ENCODE measurements around the gene TEX51. TPM values are rescaled to one million over a fixed set of nuclear protein-coding genes. Genes with fewer than 3 reads are reported as not detected.
A peak's percentile ranks its signal among the peaks of the same experiment; 100 is the strongest.

Gene TEX51
- total RNA-seq, 1 experiment from 2014 or later = not detected

DNA sequence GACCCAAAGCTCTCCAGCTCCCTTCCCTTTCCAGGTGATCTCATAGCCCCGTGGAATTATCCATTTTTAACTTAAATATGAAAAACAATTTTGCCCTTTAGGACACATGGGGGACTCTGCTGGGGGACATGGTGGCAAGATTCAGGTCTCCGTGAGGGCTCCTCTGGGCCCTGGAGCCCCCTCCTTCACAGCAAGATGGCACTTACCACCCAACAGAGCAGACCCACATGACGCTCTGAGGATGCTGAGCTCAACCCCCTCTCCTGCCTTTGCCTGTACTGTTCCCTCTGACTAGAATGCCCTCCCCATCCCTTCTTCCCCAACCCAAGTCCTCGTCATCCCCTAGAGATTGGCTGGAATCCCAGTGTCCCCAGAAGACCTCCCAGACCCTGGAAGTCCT is 17.2 kb downstream of the TEX51 start:
- H3K27ac ChIP-seq (ENCODE audit: low read length) = no peak overlapping the region
- peak; percentile 27 for DNase-seq
- H2AFZ ChIP-seq (ENCODE audit: low read length) = no peak overlapping the region
- H3K79me2 ChIP-seq (ENCODE audit: low read length) = no peaks in the 10 kb centered on the region
- no peaks in the 10 kb centered on the region for H3K9me2 ChIP-seq (replicated peaks; ENCODE audit: insufficient read depth, low read length)
- H3K4me3 ChIP-seq (ENCODE audit: low read length) = no peak overlapping the region
- no peak overlapping the region for H3K9ac ChIP-seq (ENCODE audit: low read length)
- no peaks in the 10 kb centered on the region for H3K36me3 ChIP-seq (ENCODE audit: insufficient read depth, low read length)
- H3K9me3 ChIP-seq (ENCODE audit: low read length) = no peaks in the 10 kb centered on the region
- H3K4me1 ChIP-seq (ENCODE audit: low read length) = no peaks in the 10 kb centered on the region
- no peaks in the 10 kb centered on the region for H3K27me3 ChIP-seq (ENCODE audit: low read length)
- no peak overlapping the region for H3K4me2 ChIP-seq (ENCODE audit: low read depth, low read length, poor library complexity, severe bottlenecking)
- H4K20me1 ChIP-seq (ENCODE audit: insufficient read depth, low read depth, low read length) = no peaks in the 10 kb centered on the region

DNA sequence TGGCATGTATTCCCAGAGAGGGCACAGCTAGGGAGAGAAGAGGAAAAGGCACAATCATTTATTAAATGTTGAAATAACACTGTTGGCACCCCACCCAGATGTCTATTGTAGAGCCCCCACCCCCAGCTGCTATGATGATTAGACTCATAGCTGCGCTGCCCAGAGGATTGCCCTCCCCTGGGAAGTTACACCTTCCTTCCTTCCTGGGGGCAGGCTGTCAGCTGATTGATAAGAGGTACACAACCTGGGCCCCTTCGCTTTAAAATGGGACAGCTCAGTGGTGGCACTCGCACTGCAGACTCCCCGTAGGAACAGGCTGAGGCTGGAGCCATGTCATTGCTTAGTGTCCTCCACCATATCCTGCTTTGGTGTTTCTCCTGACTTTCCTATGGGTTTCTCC is 18.1 kb downstream of the TEX51 start:
- Histone ChIP-seq H3K4me1 (ENCODE audit: low read length) (no peaks in the 10 kb centered on the region), H3K79me2 (ENCODE audit: low read length) (no peaks in the 10 kb centered on the region), H3K9ac (ENCODE audit: low read length) (no peak overlapping the region), H4K20me1 (ENCODE audit: insufficient read depth, low read depth, low read length) (no peaks in the 10 kb centered on the region), H3K27ac (ENCODE audit: low read length) (no peak overlapping the region), H3K9me3 (ENCODE audit: low read length) (no peaks in the 10 kb centered on the region), H3K9me2 (replicated peaks; ENCODE audit: insufficient read depth, low read length) (no peaks in the 10 kb centered on the region), H3K36me3 (ENCODE audit: insufficient read depth, low read length) (no peaks in the 10 kb centered on the region), H2AFZ (ENCODE audit: low read length) (no peak overlapping the region), H3K4me3 (ENCODE audit: low read length) (no peak overlapping the region), H3K27me3 (ENCODE audit: low read length) (no peaks in the 10 kb centered on the region), H3K4me2 (ENCODE audit: low read depth, low read length, poor library complexity, severe bottlenecking) (no peak overlapping the region)
- peak; percentile 25 for DNase-seq

DNA sequence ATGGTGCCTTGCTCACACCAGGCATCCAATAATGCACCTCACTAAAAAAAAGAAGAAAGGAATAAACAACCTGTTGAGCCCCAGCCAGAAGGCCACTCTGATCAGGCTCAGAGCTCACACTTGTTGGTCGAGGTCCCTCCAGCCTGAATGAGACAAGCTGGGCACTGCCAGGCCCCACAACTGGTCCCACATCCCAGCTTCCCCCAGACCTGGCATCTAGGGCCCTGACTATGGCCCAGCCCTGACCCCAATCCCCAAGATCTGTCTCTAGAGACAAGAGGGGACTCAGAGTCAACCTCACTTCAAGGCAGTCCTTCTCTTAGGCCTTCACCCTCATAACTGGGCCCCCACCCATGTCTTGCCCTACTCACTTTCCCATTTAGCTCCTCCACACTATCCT is 22.4 kb downstream of the TEX51 start:
- no peaks in the 10 kb centered on the region for H3K79me2 ChIP-seq (ENCODE audit: low read length)
- no peaks in the 10 kb centered on the region for H3K4me1 ChIP-seq (ENCODE audit: low read length)
- DNase-seq = peak; percentile 9
- no peaks in the 10 kb centered on the region for H3K27me3 ChIP-seq (ENCODE audit: low read length)
- no peaks in the 10 kb centered on the region for H3K36me3 ChIP-seq (ENCODE audit: insufficient read depth, low read length)
- no peak overlapping the region for H3K9ac ChIP-seq (ENCODE audit: low read length)
- H3K4me3 ChIP-seq (ENCODE audit: low read length) = no peak overlapping the region
- no peaks in the 10 kb centered on the region for H4K20me1 ChIP-seq (ENCODE audit: insufficient read depth, low read depth, low read length)
- no peak overlapping the region for H3K4me2 ChIP-seq (ENCODE audit: low read depth, low read length, poor library complexity, severe bottlenecking)
- H2AFZ ChIP-seq (ENCODE audit: low read length) = no peak overlapping the region
- H3K9me2 ChIP-seq (replicated peaks; ENCODE audit: insufficient read depth, low read length) = no peaks in the 10 kb centered on the region
- no peaks in the 10 kb centered on the region for H3K9me3 ChIP-seq (ENCODE audit: low read length)
- H3K27ac ChIP-seq (ENCODE audit: low read length) = no peak overlapping the region

DNA sequence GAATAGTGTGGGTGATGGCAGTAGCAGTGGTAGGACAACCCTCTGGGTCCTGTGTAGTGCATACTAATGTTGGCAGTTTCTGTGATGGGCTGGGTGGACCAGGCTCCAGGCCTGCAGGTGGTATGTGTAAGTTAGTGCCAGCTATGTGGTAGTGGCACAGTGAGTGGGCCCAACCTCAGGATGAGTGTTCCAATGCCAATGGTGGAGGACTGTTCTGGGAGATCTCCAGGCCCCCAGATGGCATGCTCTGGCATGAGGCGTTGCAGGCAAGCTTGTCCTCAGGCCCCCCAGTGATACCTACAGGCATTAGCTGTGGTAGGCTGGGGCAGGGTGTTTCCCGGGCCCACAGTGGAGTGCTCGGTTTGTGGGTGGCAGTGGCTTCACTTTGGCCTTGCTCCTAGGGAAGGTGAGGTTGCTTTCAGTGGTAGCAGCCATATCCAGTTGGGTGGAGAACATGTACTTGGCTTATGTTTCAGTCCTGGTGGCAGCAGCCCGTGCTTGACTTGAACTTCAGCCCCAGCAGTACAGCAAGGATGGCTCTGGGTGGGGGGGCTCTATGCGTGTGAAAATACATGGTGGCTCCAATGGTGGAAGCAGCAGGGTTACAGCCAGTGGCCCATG is 32.4 kb downstream of the TEX51 start:
- H3K9ac ChIP-seq (ENCODE audit: low read length) = no peak overlapping the region
- H3K27me3 ChIP-seq (ENCODE audit: low read length) = no peaks in the 10 kb centered on the region
- H3K4me2 ChIP-seq (ENCODE audit: low read depth, low read length, poor library complexity, severe bottlenecking) = no peak overlapping the region
- H3K9me2 ChIP-seq (replicated peaks; ENCODE audit: insufficient read depth, low read length) = no peaks in the 10 kb centered on the region
- no peak overlapping the region for H3K27ac ChIP-seq (ENCODE audit: low read length)
- H3K4me3 ChIP-seq (ENCODE audit: low read length) = no peak overlapping the region
- no peaks in the 10 kb centered on the region for H3K79me2 ChIP-seq (ENCODE audit: low read length)
- H2AFZ ChIP-seq (ENCODE audit: low read length) = no peak overlapping the region
- H3K9me3 ChIP-seq (ENCODE audit: low read length) = no peaks in the 10 kb centered on the region
- peak; percentile 28 for DNase-seq
- no peaks in the 10 kb centered on the region for H4K20me1 ChIP-seq (ENCODE audit: insufficient read depth, low read depth, low read length)
- H3K4me1 ChIP-seq (ENCODE audit: low read length) = no peaks in the 10 kb centered on the region
- H3K36me3 ChIP-seq (ENCODE audit: insufficient read depth, low read length) = no peaks in the 10 kb centered on the region

DNA sequence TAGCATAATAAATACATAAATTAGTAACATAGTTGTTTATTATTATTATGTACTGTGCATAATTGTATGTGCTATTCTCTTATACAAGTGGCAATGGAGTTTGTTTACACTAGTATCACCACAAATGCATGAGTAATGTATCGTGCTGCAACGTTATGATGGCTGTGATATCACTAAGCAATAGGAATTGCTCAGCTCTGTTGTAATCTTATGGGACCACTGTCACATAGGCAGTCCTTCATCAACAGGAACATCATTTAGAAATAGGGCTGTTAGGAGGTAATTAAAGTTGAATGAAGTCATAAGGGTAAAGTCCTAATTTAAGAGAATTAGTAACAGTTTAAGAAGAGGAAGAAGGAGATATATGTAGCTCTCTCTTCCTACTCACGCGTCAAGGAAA is 33.8 kb downstream of the TEX51 start:
- H3K9ac ChIP-seq (ENCODE audit: low read length) = no peak overlapping the region
- DNase-seq = no peak
- no peaks in the 10 kb centered on the region for H3K36me3 ChIP-seq (ENCODE audit: insufficient read depth, low read length)
- H3K4me1 ChIP-seq (ENCODE audit: low read length) = no peaks in the 10 kb centered on the region
- no peak overlapping the region for H2AFZ ChIP-seq (ENCODE audit: low read length)
- no peak overlapping the region for H3K27ac ChIP-seq (ENCODE audit: low read length)
- no peaks in the 10 kb centered on the region for H3K9me3 ChIP-seq (ENCODE audit: low read length)
- no peak overlapping the region for H3K4me3 ChIP-seq (ENCODE audit: low read length)
- no peaks in the 10 kb centered on the region for H4K20me1 ChIP-seq (ENCODE audit: insufficient read depth, low read depth, low read length)
- H3K27me3 ChIP-seq (ENCODE audit: low read length) = no peaks in the 10 kb centered on the region
- H3K9me2 ChIP-seq (replicated peaks; ENCODE audit: insufficient read depth, low read length) = no peaks in the 10 kb centered on the region
- no peaks in the 10 kb centered on the region for H3K79me2 ChIP-seq (ENCODE audit: low read length)
- no peak overlapping the region for H3K4me2 ChIP-seq (ENCODE audit: low read depth, low read length, poor library complexity, severe bottlenecking)

DNA sequence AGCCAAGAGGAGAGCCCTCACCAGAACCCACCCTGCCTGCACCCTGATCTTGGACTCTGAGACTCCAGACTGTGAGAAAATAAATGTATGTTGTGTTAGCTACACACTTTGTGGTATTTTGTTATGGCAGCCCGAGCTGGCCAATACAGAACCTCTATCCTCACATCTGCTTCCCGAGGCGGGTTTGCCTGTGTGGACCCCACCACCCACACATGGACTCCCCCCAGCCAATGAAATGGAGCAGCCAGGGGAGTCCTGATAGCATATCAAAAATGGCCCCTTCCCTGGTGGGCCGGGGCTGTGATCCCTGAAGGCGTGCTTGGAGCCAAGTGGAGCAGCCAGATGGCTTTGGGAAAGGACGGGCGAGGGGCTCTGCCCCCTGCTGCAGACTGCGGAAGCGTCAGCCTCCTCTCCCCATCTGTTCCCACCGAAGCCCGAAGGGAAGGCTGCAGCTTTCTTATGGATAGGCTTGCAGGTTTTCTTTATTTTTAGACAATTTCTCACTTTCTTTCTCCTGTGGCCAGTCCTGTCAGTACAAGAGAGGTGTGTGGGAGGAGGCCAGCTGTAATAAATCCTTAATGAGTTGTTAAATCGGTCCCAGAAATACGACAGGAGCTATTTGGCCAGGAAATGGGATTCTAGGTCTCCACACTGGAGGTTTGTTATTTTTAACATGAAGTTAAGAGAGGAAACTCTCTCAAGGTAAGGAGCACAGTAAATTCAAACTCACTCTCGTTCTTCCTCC is 34.4 kb downstream of the TEX51 start:
- DNase-seq = peak; percentile 27
- Histone ChIP-seq H3K9ac (ENCODE audit: low read length) (no peak overlapping the region), H3K9me3 (ENCODE audit: low read length) (no peaks in the 10 kb centered on the region), H3K4me3 (ENCODE audit: low read length) (no peak overlapping the region), H3K9me2 (replicated peaks; ENCODE audit: insufficient read depth, low read length) (no peaks in the 10 kb centered on the region), H3K79me2 (ENCODE audit: low read length) (no peaks in the 10 kb centered on the region), H4K20me1 (ENCODE audit: insufficient read depth, low read depth, low read length) (no peaks in the 10 kb centered on the region), H3K36me3 (ENCODE audit: insufficient read depth, low read length) (no peaks in the 10 kb centered on the region), H3K27ac (ENCODE audit: low read length) (no peak overlapping the region), H3K27me3 (ENCODE audit: low read length) (no peaks in the 10 kb centered on the region), H3K4me2 (ENCODE audit: low read depth, low read length, poor library complexity, severe bottlenecking) (no peak overlapping the region), H3K4me1 (ENCODE audit: low read length) (no peaks in the 10 kb centered on the region), H2AFZ (ENCODE audit: low read length) (no peak overlapping the region)

DNA sequence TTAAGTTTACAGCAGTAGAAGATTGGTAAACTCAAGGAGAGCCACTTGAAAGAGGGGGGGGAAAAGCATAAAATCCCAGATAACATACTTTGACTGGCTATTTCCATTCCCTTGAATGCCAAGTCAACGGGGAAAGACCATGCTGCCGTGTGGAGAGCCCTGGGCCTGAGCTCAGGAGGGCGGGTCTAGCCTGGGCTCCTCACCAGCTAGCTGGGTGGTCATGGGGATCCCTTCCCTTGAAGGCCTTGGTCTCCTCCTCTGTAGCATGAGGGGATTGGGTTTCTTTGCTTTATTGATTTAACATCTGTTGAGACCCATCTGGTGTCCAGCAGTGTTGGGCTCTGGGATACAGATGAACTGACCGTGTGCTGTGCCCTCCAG is 35.0 kb downstream of the TEX51 start:
- Histone ChIP-seq H3K9ac (ENCODE audit: low read length) (no peak overlapping the region), H3K4me2 (ENCODE audit: low read depth, low read length, poor library complexity, severe bottlenecking) (no peak overlapping the region), H3K36me3 (ENCODE audit: insufficient read depth, low read length) (no peaks in the 10 kb centered on the region), H4K20me1 (ENCODE audit: insufficient read depth, low read depth, low read length) (no peaks in the 10 kb centered on the region), H3K27ac (ENCODE audit: low read length) (no peak overlapping the region), H3K9me2 (replicated peaks; ENCODE audit: insufficient read depth, low read length) (no peaks in the 10 kb centered on the region), H3K27me3 (ENCODE audit: low read length) (no peaks in the 10 kb centered on the region), H3K79me2 (ENCODE audit: low read length) (no peaks in the 10 kb centered on the region), H3K4me1 (ENCODE audit: low read length) (no peaks in the 10 kb centered on the region), H3K9me3 (ENCODE audit: low read length) (no peaks in the 10 kb centered on the region), H3K4me3 (ENCODE audit: low read length) (no peak overlapping the region), H2AFZ (ENCODE audit: low read length) (no peak overlapping the region)
- DNase-seq = no peak

DNA sequence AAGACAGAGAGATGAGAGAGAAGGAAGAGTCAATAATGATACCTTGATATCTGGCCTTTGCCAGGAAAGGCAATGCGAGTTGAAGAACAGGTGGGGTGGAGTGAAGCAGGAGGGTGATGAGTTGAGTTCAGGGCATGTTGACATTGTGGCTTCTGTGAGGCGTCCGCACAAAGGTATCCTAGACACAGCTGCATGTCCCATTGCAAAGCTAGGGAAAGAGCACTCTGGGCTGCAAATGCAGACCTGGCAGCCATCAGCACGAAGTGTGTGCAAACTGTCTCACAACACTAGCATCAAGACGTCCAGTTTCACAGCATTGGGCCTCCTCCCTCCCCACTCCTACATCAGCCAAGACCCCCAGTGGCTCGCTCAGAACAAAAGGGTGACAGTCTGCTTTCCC is 36.1 kb downstream of the TEX51 start:
- H3K79me2 ChIP-seq (ENCODE audit: low read length) = no peaks in the 10 kb centered on the region
- no peak for DNase-seq
- H3K36me3 ChIP-seq (ENCODE audit: insufficient read depth, low read length) = no peaks in the 10 kb centered on the region

More for the DNA sequence above, 36.1 kb downstream of the TEX51 start:
- Histone ChIP-seq H3K9me2 (replicated peaks; ENCODE audit: insufficient read depth, low read length) (no peaks in the 10 kb centered on the region), H3K27ac (ENCODE audit: low read length) (no peak overlapping the region), H2AFZ (ENCODE audit: low read length) (no peak overlapping the region), H3K4me2 (ENCODE audit: low read depth, low read length, poor library complexity, severe bottlenecking) (no peak overlapping the region), H3K9me3 (ENCODE audit: low read length) (no peaks in the 10 kb centered on the region), H4K20me1 (ENCODE audit: insufficient read depth, low read depth, low read length) (no peaks in the 10 kb centered on the region), H3K4me3 (ENCODE audit: low read length) (no peak overlapping the region), H3K27me3 (ENCODE audit: low read length) (no peaks in the 10 kb centered on the region), H3K4me1 (ENCODE audit: low read length) (no peaks in the 10 kb centered on the region), H3K9ac (ENCODE audit: low read length) (no peak overlapping the region)

Measured in Karpas-422 (cell line).